Kidney (tissue), 14 donors: Measurements from ENCODE around the gene MMP3. TPM values are rescaled to one million over a fixed set of nuclear protein-coding genes. Genes with fewer than 3 reads are reported as not detected.

Source experiments
- DNase-seq, 5 donors: peaks; one replicate each; pipeline ENCODE4 v3.0.0-alpha.2; 2013 to 2020
- FAIRE-seq: peaks from 2 replicates; lab custom pipeline; 2012; peaks lifted over from hg19 to GRCh38; lab: Jason Lieb, UNC
- H3K27ac ChIP-seq, 2 donors: one replicate each; pipeline ENCODE4 v1.7.0; 2013; ENCODE audit warnings: low read depth in 2 of 2, low read length in 2 of 2, inconsistent platforms in 1 of 2
- H3K27me3 ChIP-seq: one replicate; pipeline ENCODE4 v1.7.1; 2013; ENCODE audit warnings: low read length, inconsistent platforms; ENCODE audit not compliant: control insufficient read depth, insufficient read depth
- H3K36me3 ChIP-seq, 3 donors: one replicate each; pipeline versions ENCODE4 v1.7.0 to v1.7.1; 2013; ENCODE audit warnings: low read length in 3 of 3, control low read depth in 1 of 3, inconsistent platforms in 1 of 3; ENCODE audit not compliant: insufficient read depth in 3 of 3, control insufficient read depth in 2 of 3
- H3K4me1 ChIP-seq, 3 donors: one replicate each; pipeline versions ENCODE4 v1.7.0 to v1.7.1; 2013; ENCODE audit warnings: low read length in 3 of 3, inconsistent platforms in 1 of 3, low read depth in 1 of 3; ENCODE audit not compliant: control insufficient read depth in 2 of 3, insufficient read depth in 2 of 3
- H3K4me3 ChIP-seq, 3 donors: one replicate each; pipeline versions ENCODE4 v1.7.0 to v1.8.1; 2013; ENCODE audit warnings: low read length in 3 of 3, control low read depth in 1 of 3, inconsistent platforms in 1 of 3
- H3K9ac ChIP-seq, 3 donors: one replicate each; pipeline versions ENCODE4 v1.7.0 to v1.7.1; 2013; ENCODE audit warnings: low read length in 3 of 3, control low read depth in 1 of 3, inconsistent platforms in 1 of 3
- H3K9me3 ChIP-seq, 3 donors: one replicate each; pipeline versions ENCODE4 v1.7.0 to v1.7.1; 2013; ENCODE audit warnings: low read length in 3 of 3, control low read depth in 1 of 3, inconsistent platforms in 1 of 3; ENCODE audit not compliant: control insufficient read depth in 2 of 3, insufficient read depth in 1 of 3
- intact Hi-C: fragments of 100-400 bp; cut with DNase I; formaldehyde crosslinking; loops from one replicate; pipeline ENCODE4 v1.11.1; 2022
- polyA plus RNA-seq: library from polyadenylated mRNA; stranded (reverse); fragments of 350-450 nt; fragmentation: Illumina TruSeq; extraction: RNeasy Lipid Tissue Mini Kit (QIAGEN cat#74804); gene quantifications from one replicate; pipeline ENCODE4 v1.2.3, GENCODE V29; 2014; ENCODE audit warnings: low read depth, low replicate concordance; ENCODE audit not compliant: insufficient read depth
- total RNA-seq: library from RNA; stranded (reverse); fragmentation: NEBNext Ultra II Directional; extraction: Animal tissue kit (Norgen Biotek cat#: 25700); gene quantifications from one replicate; pipeline ENCODE4 v1.2.1, GENCODE V29; 2021
- TF ChIP-seq, protein P1 (sequence below): IDR thresholded peaks from 3 replicates; pipeline ENCODE4 v1.5.1; 2012; ENCODE audit warnings: mild to moderate bottlenecking, moderate library complexity, borderline replicate concordance; ENCODE audit not compliant: insufficient read depth; ENCODE audit errors: extremely low read depth
- donor health status: control.
- donor health status: control.
- donor health status: control.
- donor health status: control.
- donor health status: control.
- donor health status: DM: yes; HTN: yes; CAD: no.
- donor health status: Normal renal cell carcinoma (clear cell type).

MMP3 gene
- total and polyA plus RNA-seq, 2 donors from 2014 or later, result 0.44 TPM; not detected in 1

DNA sequence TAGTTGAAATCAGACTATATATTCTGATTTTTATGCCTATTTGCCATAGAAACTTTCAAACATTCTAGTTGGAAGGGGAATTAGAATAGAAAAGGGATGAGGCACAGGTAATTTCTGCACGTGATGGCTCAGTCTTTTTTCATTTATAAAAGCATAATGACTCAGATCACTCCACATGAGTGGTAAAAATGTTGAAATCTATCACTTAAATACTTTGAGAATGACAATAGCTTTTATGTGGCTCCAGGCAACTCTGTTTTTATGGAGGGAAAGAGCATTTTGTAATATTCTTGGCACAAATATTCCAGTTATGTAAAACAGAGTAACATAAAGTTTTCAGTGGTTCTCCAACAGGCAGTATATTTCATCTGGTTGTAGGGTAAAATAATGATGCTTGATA lies 5.9 kb upstream of the MMP3 start:
- no peak for FAIRE-seq
- Histone ChIP-seq H3K27me3 (no peaks in the 10 kb centered on the region), H3K9me3 (no peaks in the 10 kb centered on the region), H3K36me3 (no peaks in the 10 kb centered on the region), H3K4me1 (no peaks in the 10 kb centered on the region), H3K4me3 (no peak overlapping the region), H3K27ac (no peak overlapping the region), H3K9ac (no peak overlapping the region)
- DNase-seq, result no peak
- intact Hi-C loops, result no loop called here
- TF ChIP-seq, protein P1, sequence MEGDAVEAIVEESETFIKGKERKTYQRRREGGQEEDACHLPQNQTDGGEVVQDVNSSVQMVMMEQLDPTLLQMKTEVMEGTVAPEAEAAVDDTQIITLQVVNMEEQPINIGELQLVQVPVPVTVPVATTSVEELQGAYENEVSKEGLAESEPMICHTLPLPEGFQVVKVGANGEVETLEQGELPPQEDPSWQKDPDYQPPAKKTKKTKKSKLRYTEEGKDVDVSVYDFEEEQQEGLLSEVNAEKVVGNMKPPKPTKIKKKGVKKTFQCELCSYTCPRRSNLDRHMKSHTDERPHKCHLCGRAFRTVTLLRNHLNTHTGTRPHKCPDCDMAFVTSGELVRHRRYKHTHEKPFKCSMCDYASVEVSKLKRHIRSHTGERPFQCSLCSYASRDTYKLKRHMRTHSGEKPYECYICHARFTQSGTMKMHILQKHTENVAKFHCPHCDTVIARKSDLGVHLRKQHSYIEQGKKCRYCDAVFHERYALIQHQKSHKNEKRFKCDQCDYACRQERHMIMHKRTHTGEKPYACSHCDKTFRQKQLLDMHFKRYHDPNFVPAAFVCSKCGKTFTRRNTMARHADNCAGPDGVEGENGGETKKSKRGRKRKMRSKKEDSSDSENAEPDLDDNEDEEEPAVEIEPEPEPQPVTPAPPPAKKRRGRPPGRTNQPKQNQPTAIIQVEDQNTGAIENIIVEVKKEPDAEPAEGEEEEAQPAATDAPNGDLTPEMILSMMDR, result no peak

DNA sequence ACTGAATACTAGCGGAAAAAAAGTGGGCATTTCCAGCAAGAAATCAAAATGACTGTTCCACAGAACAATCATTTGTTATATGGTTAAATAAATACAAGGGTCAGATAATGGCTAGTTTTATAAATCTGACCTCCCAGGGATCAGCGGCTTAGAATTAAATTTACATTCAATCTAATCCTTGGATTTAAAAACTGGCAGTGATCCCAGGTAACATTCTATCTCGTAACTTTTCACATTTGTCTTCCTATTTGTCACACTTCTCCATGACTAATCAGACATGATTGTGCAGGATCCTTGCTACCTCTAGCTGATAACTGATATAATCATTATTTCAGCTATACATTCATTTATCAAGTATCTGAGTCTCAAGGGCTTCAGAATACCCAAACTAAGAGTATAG lies 2.9 kb upstream of the MMP3 start:
- Histone ChIP-seq H3K9me3 (no peaks in the 10 kb centered on the region), H3K36me3 (no peaks in the 10 kb centered on the region), H3K9ac (no peak overlapping the region), H3K4me3 (no peak overlapping the region), H3K27ac (no peak overlapping the region), H3K27me3 (no peaks in the 10 kb centered on the region), H3K4me1 (no peaks in the 10 kb centered on the region)
- intact Hi-C loops, result no loop called here
- no peak for FAIRE-seq
- no peak for DNase-seq
- TF ChIP-seq, protein P1, result no peak

DNA sequence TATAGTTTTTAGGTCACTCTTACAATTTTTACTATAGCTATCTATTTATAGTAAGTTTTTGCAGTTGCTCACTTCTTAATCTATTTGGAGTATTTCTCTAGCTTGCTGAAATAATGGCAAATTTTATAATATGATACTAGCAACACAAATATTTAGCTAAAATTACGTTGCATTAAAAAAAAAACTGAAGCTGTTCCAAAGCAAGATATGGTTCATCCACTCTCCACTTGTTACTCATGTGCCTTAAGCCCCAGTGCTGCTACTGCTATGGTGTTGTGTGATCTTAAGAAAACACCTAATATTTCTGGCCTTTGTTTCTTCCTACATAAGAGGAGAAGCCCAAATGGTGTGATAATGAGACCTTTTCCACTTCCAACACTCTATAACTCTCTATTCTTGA lies 479 bp downstream of the MMP3 start:
- Histone ChIP-seq H3K9me3 (no peaks in the 10 kb centered on the region), H3K27ac (no peak overlapping the region), H3K9ac (no peak overlapping the region), H3K4me3 (no peak overlapping the region), H3K27me3 (no peaks in the 10 kb centered on the region), H3K4me1 (no peaks in the 10 kb centered on the region), H3K36me3 (no peaks in the 10 kb centered on the region)
- TF ChIP-seq, protein P1, result no peak
- no peak for DNase-seq
- no peak for FAIRE-seq
- intact Hi-C loops, result no loop called here

DNA sequence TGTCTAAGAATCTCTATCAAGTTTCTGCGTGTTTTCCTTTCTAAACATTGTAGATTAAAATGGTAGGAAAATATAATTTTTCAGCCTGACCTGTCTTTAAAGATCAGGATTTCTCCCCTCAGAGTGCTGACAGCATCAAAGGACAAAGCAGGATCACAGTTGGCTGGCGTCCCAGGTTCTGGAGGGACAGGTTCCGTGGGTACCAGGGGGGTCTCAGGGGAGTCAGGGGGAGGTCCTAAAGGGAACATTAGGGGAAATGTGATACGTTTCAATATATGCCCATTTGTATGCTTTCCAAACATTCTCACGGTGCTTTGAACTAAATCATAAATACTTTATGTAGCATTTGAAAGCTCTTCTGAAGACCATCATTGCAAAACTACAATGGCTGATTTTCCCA lies 3.4 kb downstream of the MMP3 start:
- intact Hi-C loops, result no loop called here
- Histone ChIP-seq H3K4me3 (no peak overlapping the region), H3K27ac (no peak overlapping the region), H3K9me3 (no peaks in the 10 kb centered on the region), H3K36me3 (no peaks in the 10 kb centered on the region), H3K4me1 (no peaks in the 10 kb centered on the region), H3K9ac (no peak overlapping the region), H3K27me3 (no peaks in the 10 kb centered on the region)
- no peak for FAIRE-seq
- TF ChIP-seq, protein P1, result no peak
- DNase-seq, result no peak
